Thoracic aorta (tissue), 2 donors: ENCODE data around the gene ARL6IP5. TPM values are rescaled to one million over a fixed set of nuclear protein-coding genes. Genes with fewer than 3 reads are reported as not detected.

Experiments used
- ATAC-seq: fragments of 150-250 bp; one replicate; pipeline ENCODE4 v1.8.0; 2017; ENCODE audit warnings: low read depth; ENCODE audit not compliant: insufficient number of reproducible peaks, low FRiP score
- DNase-seq: peaks from one replicate; pipeline ENCODE4 v3.0.0-alpha.2; 2020; ENCODE audit warnings: low spot score
- H3K27ac ChIP-seq, 2 donors: fragments of 200-600 bp; sonication (generic); 1 replicate in 1 of 2; 2 replicates in 1 of 2; pipeline ENCODE4 v1.5.1; 2016; ENCODE audit warnings: mild to moderate bottlenecking in 2 of 2, moderate library complexity in 2 of 2
- H3K27me3 ChIP-seq: fragments of 200-600 bp; sonication (generic); replicated peaks from 2 replicates; pipeline ENCODE4 v1.6.0; 2016; ENCODE audit warnings: mild to moderate bottlenecking; ENCODE audit not compliant: insufficient read depth
- H3K36me3 ChIP-seq: fragments of 200-600 bp; sonication (generic); one replicate; pipeline ENCODE4 v1.5.1; 2016
- H3K4me1 ChIP-seq, 2 donors: fragments of 200-600 bp; sonication (generic); 1 replicate in 1 of 2; 2 replicates in 1 of 2; pipeline versions ENCODE4 v1.5.1 to v1.6.0; 2016; ENCODE audit warnings: low read depth in 2 of 2, mild to moderate bottlenecking in 1 of 2; ENCODE audit not compliant: control insufficient read depth in 1 of 2
- H3K4me3 ChIP-seq: fragments of 200-600 bp; sonication (generic); 2 replicates; pipeline ENCODE4 v1.5.1; 2016; ENCODE audit warnings: mild to moderate bottlenecking
- H3K9me3 ChIP-seq: fragments of 200-600 bp; sonication (generic); 2 replicates; pipeline ENCODE4 v1.5.1; 2016
- CTCF ChIP-seq: fragments of 200-600 bp; sonication (generic); IDR thresholded peaks from one replicate; pipeline ENCODE4 v1.5.1; 2019; ENCODE audit warnings: antibody characterized with exemption
- total RNA-seq, 2 donors: library from RNA; depleted of rRNA; stranded (reverse); fragments of >200 nt; gene quantifications; one replicate each; pipeline versions ENCODE4 v1.1.0 to v1.2.3, GENCODE V29; 2016

ARL6IP5 gene, protein sequence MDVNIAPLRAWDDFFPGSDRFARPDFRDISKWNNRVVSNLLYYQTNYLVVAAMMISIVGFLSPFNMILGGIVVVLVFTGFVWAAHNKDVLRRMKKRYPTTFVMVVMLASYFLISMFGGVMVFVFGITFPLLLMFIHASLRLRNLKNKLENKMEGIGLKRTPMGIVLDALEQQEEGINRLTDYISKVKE
- total RNA-seq = 100 to 1,000 TPM; 195 to 269 TPM

- Histone ChIP-seq H3K4me1 (peaks cover 44 to 59% of the 10 kb centered on the region in 2 donors), H3K36me3 (no peaks in the 10 kb centered on the region), H3K27me3 (no peaks in the 10 kb centered on the region), H3K4me3 (peak within 1 kb of the TSS; percentile 96), H3K9me3 (no peaks in the 10 kb centered on the region), H3K27ac (peak within 1 kb of the TSS; percentile 96 to 97)
- TF ChIP-seq CTCF = no peak
- peak; percentile 84 for DNase-seq
- ATAC-seq = peak; percentile 46
These were observed at the start of gene ARL6IP5 for GRCh38 chr3:69084326-69085167. Gene ARL6IP5, plus strand, starts transcription at chr3:69084937. Its CDS starts 111 bp downstream, at chr3:69085048.

DNA sequence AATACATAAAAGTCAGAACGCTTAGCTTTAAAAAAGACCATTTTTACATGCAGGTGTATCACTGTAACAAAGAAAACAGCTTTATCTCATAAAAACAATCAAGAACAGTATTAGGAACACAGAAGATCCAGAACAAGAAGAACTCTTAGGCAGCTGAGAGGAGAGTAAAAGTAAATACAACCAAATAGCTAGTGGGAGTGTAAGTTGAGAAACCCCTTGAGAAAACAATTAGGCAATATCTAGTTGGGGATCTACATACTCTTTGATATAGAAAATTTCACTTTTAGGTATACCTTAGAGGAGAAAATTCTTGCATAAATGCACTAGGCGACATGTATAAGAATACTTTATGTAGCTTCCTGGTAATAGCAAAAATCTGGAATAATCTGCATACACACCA lies 40.1 kb upstream of the ARL6IP5 start:
- Histone ChIP-seq H3K27ac (no peak overlapping the region), H3K4me1 (peaks cover 27 to 30% of the 10 kb centered on the region in 2 donors), H3K36me3 (peaks cover 32% of the 10 kb centered on the region), H3K27me3 (no peaks in the 10 kb centered on the region), H3K4me3 (no peak overlapping the region), H3K9me3 (no peaks in the 10 kb centered on the region)
- TF ChIP-seq CTCF = no peak
- DNase-seq (no peak), ATAC-seq (no peak)

GRCh38 chr3:69048990-69049389 lies 35.7 kb upstream of the ARL6IP5 start:
- ATAC-seq = no peak
- no peak for DNase-seq
- peaks cover 5% of the 10 kb centered on the region for H3K36me3 ChIP-seq
- no peak overlapping the region for H3K27ac ChIP-seq
- H3K4me3 ChIP-seq = no peak overlapping the region
- TF ChIP-seq CTCF = no peak
- no peaks in the 10 kb centered on the region for H3K27me3 ChIP-seq
- peaks cover 37 to 46% of the 10 kb centered on the region in 2 donors for H3K4me1 ChIP-seq
- H3K9me3 ChIP-seq = no peaks in the 10 kb centered on the region

DNA sequence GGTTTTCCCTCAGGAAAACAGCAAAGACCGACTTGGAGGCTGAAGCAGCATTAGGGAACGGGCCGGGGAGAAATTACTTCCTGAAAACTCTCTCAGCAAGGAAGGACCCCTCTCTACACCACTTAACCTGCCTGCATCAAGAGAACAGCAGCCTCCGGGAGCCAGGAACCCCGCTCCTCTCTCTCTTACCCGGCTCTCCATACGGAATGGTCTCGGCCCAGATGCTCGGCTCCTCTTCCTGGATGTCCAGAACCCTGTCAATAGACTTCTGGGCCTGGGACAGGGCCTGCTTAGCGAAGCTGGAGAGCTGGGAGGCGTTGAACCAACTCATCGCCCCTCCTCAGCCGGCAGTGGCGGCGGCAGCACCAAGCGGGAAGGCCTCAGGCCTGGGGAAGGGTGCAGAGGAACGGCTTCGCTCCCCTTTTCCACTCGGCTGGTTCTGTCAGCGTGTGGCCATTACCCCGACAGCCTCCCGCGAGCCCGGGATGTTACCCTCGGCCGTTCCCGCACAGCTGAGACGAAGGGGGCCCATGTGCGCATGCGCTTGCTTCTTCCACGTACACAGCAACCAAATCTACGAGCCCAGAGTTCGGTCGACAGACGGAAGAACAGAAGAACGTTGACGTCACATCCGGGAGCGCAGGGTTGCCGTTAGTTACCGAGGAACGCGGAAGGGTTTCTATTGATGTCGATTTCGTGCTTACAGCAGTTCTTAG lies 32.8 kb upstream of the ARL6IP5 start, which contains the start of gene TMF1:
TSS of gene TMF1 (minus strand) at position 578 of the 716 bp plus-strand sequence. CDS start at position 331, 247 bp downstream.
- Histone ChIP-seq H3K36me3 (no peaks in the 10 kb centered on the region), H3K27me3 (no peaks in the 10 kb centered on the region), H3K27ac (peak within 1 kb of the TSS; percentile 94 to 98), H3K4me1 (peaks cover 24 to 41% of the 10 kb centered on the region in 2 donors), H3K4me3 (peak within 1 kb of the TSS; percentile 99), H3K9me3 (no peaks in the 10 kb centered on the region)
- peak; percentile 98 for DNase-seq
- no peak for TF ChIP-seq CTCF
- ATAC-seq = peak; percentile 97

DNA sequence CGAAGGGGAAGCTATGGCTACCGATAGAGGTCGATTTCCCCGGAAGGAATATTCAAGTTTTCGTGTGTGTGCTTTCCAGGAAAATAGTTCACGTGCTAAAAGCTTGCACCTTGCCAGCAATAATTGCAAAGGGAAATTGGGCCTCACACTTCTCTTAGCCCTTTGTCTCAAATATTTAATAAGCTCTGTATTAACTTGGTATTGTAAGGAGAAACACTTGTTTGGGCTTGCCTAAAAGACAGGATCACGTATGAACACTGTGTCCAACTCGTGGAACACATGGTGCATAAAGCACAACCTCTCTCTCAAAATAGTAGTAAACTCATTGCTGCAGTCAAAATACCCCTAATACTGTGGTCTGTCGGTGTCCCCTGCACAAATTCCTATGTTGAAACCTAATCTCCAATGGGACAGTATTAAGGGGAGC lies 32.3 kb upstream of the ARL6IP5 start:
- no peaks in the 10 kb centered on the region for H3K9me3 ChIP-seq
- peaks cover 20 to 35% of the 10 kb centered on the region in 2 donors for H3K4me1 ChIP-seq
- ATAC-seq (no peak), DNase-seq (no peak)
- H3K36me3 ChIP-seq = no peaks in the 10 kb centered on the region
- peak overlapping the region; percentile 94 to 98 for H3K27ac ChIP-seq
- no peak for TF ChIP-seq CTCF
- H3K27me3 ChIP-seq = no peaks in the 10 kb centered on the region
- peak overlapping the region; percentile 99 for H3K4me3 ChIP-seq
